ENCODE measurements around the gene ANKRD29.

ANKRD29 gene

DNA sequence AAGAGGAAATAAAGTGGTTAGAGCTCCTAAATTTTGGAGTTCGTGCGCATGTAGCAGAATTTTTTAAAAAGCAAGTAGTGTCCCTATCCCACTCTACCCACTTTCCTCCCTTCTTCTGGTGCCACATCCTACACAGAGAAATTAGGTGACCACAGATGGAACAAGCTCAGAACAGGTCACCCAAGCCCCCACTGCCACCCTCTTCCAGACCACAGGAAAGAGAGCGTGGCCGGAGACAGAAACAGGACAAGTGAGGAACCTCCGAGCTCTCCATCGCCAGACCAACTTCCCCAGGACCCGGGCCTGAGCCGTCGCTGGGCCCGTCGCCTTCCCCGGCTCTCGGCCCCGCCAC, 76.8 kb downstream of the ANKRD29 start:
- no peak for DNase-seq
- peak overlapping the region; percentile 85 for H3K4me3 ChIP-seq (ENCODE audit: low read depth, low read length)
- in situ Hi-C loops (cut with HindIII; ENCODE audit: low pct_ligation_motif_present, low sequenced_read_pairs) = no loop called here
- H3K27ac ChIP-seq = peak overlapping the region; percentile 96
- H3K36me3 ChIP-seq (replicated peaks) = no peaks in the 10 kb centered on the region
- TF ChIP-seq, protein P1, sequence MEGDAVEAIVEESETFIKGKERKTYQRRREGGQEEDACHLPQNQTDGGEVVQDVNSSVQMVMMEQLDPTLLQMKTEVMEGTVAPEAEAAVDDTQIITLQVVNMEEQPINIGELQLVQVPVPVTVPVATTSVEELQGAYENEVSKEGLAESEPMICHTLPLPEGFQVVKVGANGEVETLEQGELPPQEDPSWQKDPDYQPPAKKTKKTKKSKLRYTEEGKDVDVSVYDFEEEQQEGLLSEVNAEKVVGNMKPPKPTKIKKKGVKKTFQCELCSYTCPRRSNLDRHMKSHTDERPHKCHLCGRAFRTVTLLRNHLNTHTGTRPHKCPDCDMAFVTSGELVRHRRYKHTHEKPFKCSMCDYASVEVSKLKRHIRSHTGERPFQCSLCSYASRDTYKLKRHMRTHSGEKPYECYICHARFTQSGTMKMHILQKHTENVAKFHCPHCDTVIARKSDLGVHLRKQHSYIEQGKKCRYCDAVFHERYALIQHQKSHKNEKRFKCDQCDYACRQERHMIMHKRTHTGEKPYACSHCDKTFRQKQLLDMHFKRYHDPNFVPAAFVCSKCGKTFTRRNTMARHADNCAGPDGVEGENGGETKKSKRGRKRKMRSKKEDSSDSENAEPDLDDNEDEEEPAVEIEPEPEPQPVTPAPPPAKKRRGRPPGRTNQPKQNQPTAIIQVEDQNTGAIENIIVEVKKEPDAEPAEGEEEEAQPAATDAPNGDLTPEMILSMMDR (IDR thresholded peaks at IDR 0.05; ENCODE audit: low read depth, low read length, missing control alignments) = no peak
- H3K27me3 ChIP-seq (replicated peaks) = no peaks in the 10 kb centered on the region

DNA sequence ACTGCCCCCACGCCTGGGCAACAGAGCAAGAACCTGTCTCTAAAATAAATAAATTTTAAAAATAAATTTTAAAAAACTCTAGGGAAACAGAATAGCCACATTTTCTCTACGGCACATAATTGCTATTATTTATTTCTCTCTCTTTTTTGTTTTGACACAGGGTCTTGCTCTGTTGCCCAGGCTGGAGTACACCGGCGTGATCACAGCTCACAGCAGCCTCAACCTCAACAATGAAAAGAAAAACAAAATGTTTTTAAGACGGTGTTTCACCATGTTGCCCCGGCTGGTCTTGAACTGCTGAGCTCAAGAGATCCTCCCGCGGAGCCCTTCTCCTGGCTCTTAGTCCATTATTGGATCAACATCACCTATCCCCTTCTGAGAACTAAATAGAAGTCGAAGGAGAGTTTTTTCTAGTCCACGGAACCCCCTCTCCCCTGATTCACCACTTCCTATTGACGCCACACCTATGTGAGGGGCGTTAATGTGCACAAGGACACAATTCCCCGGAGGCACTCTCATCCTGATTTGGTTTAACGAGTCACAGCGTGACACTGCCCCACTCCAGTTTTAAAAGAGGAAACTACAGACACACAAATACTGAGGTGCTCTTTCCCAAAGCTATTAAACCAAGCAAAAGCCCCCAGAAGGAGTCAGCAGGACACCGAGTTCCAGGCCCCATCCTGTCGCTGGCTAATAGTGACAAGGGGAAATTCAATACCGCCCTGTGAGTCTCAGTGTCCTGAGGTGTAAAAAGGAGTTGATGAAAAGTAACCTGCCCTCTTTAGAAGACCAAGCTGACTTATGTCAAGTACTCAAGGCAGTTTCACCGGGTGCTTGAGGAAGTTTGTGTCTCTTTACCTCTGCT, 77.5 kb downstream of the ANKRD29 start:
- in situ Hi-C loops (cut with HindIII; ENCODE audit: low pct_ligation_motif_present, low sequenced_read_pairs) = no loop called here

DNA sequence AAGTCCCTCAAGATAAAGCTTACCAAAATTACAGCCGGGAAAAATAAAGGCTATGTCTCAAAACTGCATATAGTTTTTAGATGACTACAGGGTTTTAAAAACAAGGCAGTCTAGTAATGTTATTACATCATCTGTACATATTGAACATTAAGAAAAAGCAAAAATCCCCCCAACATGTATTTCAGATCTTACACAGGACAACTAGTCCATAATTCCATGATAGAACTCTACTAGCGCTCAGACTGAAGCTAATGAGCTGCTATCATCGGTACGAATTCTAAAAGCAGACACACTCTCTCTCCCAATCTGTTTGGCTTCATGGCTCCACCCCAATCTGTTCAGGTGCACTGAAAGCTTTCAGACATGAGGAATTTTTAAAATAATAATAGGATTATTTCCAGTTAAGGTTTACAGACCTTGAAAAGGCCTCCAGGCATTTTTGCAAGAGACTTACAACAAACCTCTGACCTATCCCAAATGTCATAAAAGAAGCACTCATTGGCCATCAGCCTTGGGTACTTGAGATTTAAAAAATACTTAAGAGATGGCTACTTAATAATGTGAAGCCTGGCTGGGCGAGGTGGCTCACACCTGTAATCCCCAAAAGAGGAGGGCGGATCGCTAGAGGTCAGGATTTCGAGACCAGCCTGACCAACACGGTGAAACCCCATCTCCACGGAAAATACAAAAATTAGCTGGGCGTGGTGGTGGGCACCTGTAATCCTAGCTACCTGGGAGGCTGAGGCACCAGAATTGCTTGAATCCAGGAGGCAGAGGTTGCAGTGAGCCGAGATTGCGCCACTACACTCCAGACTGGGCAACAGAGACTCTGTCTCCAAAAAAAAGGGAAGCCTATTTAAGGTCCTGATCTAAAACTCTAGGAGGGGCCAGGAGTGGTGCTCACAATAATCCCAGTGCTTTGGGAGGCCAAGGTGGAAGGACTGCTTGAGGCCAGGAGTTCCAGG, 78.4 kb downstream of the ANKRD29 start:
- TF ChIP-seq, protein P1 (IDR thresholded peaks at IDR 0.05; ENCODE audit: low read depth, low read length, missing control alignments) = no peak
- Histone ChIP-seq H3K4me3 (ENCODE audit: low read depth, low read length) (peak overlapping the region; percentile 85), H3K27me3 (replicated peaks) (no peaks in the 10 kb centered on the region), H3K27ac (no peak overlapping the region), H3K36me3 (replicated peaks) (no peaks in the 10 kb centered on the region)
- DNase-seq = no peak
- in situ Hi-C loops (cut with HindIII; ENCODE audit: low pct_ligation_motif_present, low sequenced_read_pairs) = no loop called here

More for the DNA sequence above, 77.5 kb downstream of the ANKRD29 start:
- DNase-seq = no peak
- TF ChIP-seq, protein P1 (IDR thresholded peaks at IDR 0.05; ENCODE audit: low read depth, low read length, missing control alignments) = no peak
- Histone ChIP-seq H3K27ac (peak overlapping the region; percentile 96), H3K36me3 (replicated peaks) (no peaks in the 10 kb centered on the region), H3K4me3 (ENCODE audit: low read depth, low read length) (peak overlapping the region; percentile 85), H3K27me3 (replicated peaks) (no peaks in the 10 kb centered on the region)

GRCh38 chr18:23583071-23583865, 79.4 kb downstream of the ANKRD29 start:
- in situ Hi-C loops (cut with HindIII; ENCODE audit: low pct_ligation_motif_present, low sequenced_read_pairs) = no loop called here
- TF ChIP-seq, protein P1 (IDR thresholded peaks at IDR 0.05; ENCODE audit: low read depth, low read length, missing control alignments) = no peak
- Histone ChIP-seq H3K4me3 (ENCODE audit: low read depth, low read length) (peak overlapping the region; percentile 10), H3K27me3 (replicated peaks) (no peaks in the 10 kb centered on the region), H3K36me3 (replicated peaks) (no peaks in the 10 kb centered on the region), H3K27ac (no peak overlapping the region)
- DNase-seq = no peak

- Histone ChIP-seq H3K36me3 (replicated peaks) (peaks cover 2% of the 10 kb centered on the region), H3K4me3 (ENCODE audit: low read depth, low read length) (no peak overlapping the region), H3K27me3 (replicated peaks) (no peaks in the 10 kb centered on the region), H3K27ac (peak overlapping the region; percentile 33)
- in situ Hi-C loops (cut with HindIII; ENCODE audit: low pct_ligation_motif_present, low sequenced_read_pairs) = no loop called here
- TF ChIP-seq, protein P1 (IDR thresholded peaks at IDR 0.05; ENCODE audit: low read depth, low read length, missing control alignments) = no peak
- peak; percentile 69 for DNase-seq
These were observed 81.9 kb downstream of the ANKRD29 start for GRCh38 chr18:23580677-23581367.
